HG02571 (cell line): Measurements from ENCODE around the gene NR4A3.
A peak's percentile ranks its signal among the peaks of the same experiment; 100 is the strongest.

Experiments used
- ATAC-seq: cut with Tn5 transposase; IDR thresholded peaks from one replicate; pipeline ENCODE4 v1.9.1; 2021; ENCODE audit warnings: mild to moderate bottlenecking, moderate library complexity; ENCODE audit not compliant: unreplicated experiment

The NR4A3 gene

DNA sequence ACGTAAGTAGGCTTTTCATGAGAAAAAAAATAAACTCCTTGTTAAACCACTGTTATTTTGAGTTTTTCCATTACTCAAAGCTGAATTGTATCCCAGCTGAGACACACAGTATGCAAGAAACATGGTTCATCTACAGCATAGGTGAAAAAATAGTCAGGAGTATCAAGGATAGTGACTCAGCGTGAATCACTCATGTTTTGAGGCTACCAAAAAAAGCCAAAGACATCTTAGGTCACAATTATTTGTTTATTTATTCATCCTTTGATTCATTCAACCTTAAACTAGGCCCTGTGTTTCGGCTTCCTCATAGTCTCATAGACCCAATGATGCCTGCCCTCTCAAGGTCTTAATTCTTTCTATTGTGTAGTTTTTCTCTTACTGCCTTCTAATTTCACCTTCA is 51.8 kb downstream of the NR4A3 start:
- no peak for ATAC-seq

DNA sequence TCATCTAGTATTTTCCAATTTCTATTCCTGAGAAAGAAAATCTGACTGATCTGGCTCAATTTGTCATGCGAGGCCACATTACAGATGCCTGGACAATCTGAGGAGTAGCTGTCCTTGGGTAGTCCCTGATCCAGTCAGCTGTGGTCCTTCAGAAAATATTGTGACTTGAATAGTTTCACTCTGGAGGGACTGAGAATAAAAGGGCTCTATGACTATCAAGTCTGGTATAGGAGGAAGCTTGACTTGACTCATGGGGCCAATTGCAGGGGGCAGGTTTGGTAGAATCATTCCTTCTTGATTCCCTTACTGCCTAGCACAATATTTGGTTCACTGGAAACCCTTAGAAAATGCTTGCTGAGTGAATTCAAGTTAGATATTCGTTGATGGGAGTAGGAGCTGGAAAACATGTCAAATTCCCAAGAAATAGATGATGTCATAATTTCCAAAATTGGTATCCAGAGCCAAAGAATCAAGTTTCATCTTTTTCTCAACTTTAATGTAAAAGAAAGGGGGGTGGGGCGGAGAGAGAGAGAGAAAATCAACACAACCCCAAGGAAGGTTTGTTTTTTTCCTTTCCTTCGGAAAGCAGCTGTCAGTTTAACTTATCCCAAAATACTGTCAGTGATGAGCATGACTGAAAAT is 52.4 kb downstream of the NR4A3 start:
- ATAC-seq: no peak

- no peak for ATAC-seq
These were observed 54.5 kb downstream of the NR4A3 start for GRCh38 chr9:99876190-99876589.

- ATAC-seq: no peak
These were observed 57.0 kb downstream of the NR4A3 start for GRCh38 chr9:99878651-99879050.

GRCh38 chr9:99881769-99882168 is 60.1 kb downstream of the NR4A3 start:
- ATAC-seq: no peak

- ATAC-seq: no peak
These were observed 64.1 kb downstream of the NR4A3 start for GRCh38 chr9:99885747-99886146.

GRCh38 chr9:99889120-99889519 is 67.4 kb downstream of the NR4A3 start:
- no peak for ATAC-seq

- ATAC-seq: no peak
These were observed 73.1 kb downstream of the NR4A3 start for GRCh38 chr9:99894826-99895225.

DNA sequence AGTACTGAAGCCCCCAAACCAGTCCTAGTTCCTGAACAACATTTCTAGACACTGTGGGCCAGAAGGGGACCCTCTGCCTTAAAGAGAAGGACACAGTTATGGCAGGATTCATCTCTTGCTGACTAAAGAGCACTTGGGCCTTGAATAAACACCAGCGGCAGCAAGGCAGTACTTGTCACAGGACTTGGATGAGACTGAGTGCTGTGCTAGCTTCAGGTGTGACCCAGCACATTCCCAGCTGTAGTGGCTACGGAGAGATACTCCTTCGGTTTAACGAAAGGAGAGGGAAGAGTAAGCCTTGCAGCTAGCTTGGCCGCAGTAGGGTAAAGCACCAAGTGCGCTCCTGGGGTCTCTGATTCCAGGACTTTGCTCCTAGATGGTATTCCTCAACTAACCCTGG is 73.8 kb downstream of the NR4A3 start:
- no peak for ATAC-seq

- ATAC-seq: no peak
These were observed 74.4 kb downstream of the NR4A3 start for GRCh38 chr9:99896119-99896518.

- no peak for ATAC-seq
These were observed 81.7 kb downstream of the NR4A3 start for GRCh38 chr9:99903393-99903792.

DNA sequence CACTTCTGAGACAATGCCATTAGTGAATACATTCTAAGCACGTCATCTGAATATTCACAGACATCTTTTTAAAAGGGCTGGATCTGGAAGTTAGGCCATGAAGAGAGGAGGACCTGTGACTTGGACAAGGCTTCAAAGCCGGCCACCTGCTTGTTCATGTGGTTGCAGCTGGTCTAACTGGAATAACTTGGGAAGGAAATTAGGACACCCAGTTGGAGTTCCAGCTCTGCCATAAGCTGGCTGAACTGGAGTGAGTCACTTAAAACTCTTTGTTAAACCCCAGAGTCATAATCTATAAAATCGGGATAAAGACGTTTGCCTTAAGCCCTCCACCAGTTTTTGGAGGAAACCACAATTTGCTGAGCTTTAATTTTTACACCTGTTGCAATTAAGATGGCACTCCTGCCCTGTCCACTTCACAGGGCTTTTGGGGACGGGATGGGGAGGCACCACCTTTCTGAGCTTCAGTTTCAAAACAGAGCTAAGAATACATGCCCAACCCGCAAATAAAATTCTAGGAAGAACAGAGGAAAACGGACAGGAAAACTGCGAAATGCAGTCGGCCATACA is 84.2 kb downstream of the NR4A3 start:
- no peak for ATAC-seq

DNA sequence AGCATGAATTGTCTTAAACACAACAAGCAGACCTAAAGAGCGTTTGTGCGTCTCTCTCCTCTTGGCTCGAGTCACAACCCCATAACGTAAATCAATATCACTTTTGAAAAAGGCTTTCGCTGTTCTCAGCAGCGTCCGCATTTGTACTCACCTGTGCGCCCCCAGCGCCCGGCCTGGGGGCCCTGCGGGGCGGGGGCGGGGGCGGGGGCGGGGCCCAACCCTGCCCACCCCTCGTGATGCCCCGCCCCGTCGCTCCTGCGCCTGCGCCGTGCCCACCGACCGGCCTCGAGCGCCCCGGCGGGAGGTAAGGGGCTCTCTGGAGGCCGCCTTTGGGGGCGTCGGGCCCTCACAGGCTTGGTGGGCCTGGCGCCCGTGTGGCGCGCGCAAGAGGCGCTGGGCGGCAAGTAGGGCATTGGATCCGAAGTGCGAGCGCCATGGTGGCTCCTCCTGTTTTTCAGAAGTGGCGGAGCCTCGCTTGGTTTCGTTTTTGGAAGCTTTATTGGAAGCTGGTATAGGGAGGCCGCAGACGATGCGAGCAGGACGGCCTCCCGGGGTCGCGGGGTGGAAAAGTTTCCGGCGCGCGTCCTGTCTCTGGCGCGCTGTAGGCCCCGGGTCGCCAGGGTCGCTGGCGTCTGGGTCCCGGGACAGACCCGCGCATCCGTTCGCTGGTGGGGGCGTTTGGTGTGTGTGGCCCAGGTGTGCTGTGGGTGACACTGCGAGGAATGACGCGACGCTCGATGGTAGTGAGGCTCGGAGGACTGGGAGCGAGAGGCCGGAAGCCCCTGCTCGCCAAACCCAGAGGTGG is 84.9 kb downstream of the NR4A3 start, which contains the start of gene STX17:
Gene STX17, plus strand, starts transcription at position 252 of the 805 bp plus-strand sequence. CDS start 8,586 bp downstream, outside the sequence.
- peak; percentile 86 for ATAC-seq

- ATAC-seq: no peak
These were observed 85.5 kb downstream of the NR4A3 start for GRCh38 chr9:99907208-99907532.

- ATAC-seq: no peak
These were observed 89.9 kb downstream of the NR4A3 start for GRCh38 chr9:99911600-99911999.
